Endothelial cell of hepatic sinusoid (primary cell): ENCODE measurements around the gene MCC.
"Not testable (repeated sequence)": the region's sequence is repeated elsewhere in the genome, so short reads cannot be mapped to it uniquely, and the experiment has no call there.

Experiments used
- in situ Hi-C: cut with HindIII; loops from 2 replicates; pipeline ENCODE4 v1.10.0; 2017; ENCODE audit warnings: low sequenced_read_pairs

Gene MCC

DNA sequence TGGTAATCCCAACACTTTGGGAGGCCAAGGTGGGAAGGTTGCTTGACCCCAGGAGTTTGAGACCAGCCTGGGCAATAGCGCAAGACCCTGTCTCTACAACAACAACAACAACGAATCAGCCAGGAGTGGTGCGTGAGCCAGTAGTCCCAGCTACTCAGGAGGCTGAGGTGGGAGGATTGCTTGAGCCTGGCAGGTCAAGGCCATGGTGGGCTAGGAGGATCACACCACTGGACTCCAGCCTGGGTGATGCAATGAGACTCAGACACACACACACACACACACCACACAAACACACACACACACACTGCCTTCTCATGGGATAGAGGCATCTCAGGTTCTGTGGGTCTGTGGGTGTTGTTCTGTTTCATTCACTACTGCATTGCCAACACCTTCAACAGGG, 396.6 kb downstream of the MCC start:
- in situ Hi-C loops, result no loop called here

- in situ Hi-C loops, result no loop called here
These were observed 397.7 kb downstream of the MCC start for GRCh38 chr5:113090336-113091106.

- in situ Hi-C loops, result no loop called here
These were observed 398.5 kb downstream of the MCC start for GRCh38 chr5:113089653-113090335.

DNA sequence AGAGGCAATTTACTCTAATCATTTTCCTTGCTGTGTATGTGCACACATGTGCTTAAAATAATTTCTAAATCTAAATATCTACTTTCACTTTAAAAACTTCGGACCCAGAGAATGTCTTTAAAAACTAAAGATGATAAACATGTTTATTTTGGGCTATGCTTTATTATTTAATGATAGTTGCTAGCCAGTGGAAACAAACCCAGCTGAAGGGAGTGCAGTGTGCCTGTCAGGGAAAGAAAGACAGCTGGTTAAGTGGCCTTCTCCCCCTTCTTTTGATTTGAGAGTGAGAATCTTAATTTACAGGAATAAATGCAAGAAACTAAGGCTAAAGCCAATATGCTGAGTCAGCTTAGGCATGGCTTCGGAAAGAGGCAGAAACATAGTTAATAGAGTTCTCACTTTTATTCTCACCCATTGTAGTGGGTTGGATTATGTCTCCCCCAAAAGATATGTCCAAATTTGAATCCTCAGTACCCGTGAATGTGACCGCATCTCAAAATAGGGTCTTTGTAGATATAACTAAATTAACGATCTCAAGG, 400.2 kb downstream of the MCC start:
- in situ Hi-C loops, result no loop called here

DNA sequence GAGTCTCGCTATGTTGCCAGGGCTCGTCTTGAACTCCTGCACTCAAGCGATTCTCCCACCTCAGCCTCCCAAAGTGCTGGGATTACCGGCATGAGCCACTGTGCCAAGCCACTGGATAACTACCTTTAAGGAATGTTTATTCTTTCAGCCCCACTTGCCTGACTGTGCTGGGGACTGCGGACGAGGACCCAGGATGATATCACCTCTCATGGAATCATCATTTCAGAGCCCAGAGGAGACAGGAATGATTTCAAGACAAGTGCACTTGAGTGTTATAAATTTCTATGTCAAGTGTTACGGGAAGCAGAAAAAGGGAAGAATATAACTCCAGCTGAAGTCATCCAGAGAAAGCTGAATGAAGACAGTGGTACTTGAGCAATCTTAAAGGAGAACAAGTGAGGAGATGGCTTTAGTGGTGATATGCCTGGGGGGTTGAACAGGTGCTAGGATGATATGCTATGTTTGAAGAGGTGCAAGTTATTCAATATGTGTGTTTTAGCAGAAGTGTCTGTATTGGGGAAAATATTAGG, 402.3 kb downstream of the MCC start:
- in situ Hi-C loops, result no loop called here

DNA sequence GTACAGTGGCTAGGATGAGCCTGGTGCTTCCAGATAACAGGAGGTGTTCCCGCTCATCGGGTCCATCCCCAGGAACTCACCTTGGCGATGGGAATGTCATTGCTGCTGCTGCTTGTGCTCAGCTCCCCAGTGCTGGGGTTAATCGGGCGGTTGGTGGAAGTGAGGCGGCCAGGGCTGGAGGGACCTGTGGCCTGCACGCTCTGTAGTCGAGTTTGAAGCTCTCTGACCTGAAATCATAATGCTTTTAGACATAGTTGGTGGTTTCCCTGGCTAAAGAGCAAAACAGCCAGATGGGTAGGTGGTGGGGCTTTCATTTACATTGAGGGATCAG, 403.2 kb downstream of the MCC start:
- in situ Hi-C loops, result no loop called here

GRCh38 chr5:113084402-113085083, 403.7 kb downstream of the MCC start:
- in situ Hi-C loops, result no loop called here

DNA sequence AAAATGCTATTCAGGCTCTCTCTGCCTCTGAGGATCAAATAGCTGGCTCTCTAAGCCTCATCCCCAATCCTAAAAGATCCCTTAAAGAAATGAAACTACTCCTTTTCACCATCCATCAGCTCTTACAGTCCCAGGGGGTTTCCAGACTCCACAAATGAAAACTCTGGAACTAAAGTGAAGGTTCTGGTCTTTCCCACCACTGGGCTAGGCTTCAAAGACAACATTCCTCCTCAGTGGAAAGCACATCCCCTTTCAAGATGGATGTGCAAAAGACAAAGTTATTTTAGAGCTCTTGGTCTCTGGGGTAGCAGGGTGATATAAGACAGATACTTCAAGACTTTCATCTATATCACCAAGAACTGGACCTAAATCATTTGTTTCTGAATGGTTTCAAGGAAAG, 404.8 kb downstream of the MCC start:
- in situ Hi-C loops, result no loop called here

GRCh38 chr5:113082547-113082905, 405.7 kb downstream of the MCC start:
- in situ Hi-C loops, result no loop called here

GRCh38 chr5:113081881-113082546, 406.2 kb downstream of the MCC start:
- in situ Hi-C loops, result no loop called here

DNA sequence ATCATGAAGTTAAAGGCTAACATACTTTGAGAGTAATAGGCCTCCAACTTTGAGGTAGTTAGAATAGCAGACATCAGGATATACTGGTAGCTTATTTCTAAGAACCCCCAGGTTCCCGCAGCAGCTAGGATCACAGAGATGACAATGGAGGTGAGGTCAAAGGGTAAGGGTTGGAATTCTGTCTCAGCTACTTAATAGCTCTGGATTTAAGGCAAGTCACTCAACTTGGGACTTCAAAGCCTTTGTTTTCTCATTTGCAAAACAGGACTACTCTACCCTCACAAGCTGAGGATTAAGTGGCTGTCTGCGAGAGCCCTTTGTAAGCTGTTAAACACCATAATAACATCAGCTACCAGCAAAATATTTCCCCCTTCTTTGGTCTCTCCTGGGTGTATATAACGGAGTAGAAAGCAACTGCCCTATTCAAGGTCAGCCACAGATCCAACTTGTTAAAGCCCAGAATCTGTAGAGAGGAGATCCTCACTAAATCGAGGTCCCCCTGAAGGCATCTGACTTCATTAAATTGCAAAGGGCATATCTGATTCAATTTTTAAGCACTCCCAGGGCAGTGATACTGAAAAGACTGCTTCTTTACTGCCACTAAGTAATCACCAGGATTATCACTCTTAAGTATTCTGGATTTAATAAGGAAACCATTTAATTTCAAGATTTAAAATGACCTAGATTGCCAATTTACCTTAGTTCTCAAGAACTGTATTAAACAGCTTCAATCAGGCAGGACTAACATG, 407.0 kb downstream of the MCC start:
- in situ Hi-C loops, result no loop called here

DNA sequence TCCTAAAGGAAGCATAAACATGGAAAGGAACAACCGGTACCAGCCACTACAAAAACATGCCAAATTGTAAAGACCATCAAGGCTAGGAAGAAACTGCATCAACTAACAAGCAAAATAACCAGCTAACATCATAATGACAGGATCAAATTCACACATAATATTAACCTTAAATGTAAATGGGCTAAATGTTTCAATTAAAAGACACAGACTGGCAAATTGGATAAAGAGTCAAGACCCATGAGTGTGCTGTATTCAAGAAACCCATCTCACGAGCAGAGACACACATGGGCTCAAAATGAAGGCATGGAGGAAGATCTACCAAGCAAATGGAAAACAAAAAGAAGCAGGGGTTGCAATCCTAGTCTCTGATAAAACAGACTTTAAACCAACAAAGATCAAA, 411.6 kb downstream of the MCC start:
- in situ Hi-C loops, result not testable (repeated sequence)

DNA sequence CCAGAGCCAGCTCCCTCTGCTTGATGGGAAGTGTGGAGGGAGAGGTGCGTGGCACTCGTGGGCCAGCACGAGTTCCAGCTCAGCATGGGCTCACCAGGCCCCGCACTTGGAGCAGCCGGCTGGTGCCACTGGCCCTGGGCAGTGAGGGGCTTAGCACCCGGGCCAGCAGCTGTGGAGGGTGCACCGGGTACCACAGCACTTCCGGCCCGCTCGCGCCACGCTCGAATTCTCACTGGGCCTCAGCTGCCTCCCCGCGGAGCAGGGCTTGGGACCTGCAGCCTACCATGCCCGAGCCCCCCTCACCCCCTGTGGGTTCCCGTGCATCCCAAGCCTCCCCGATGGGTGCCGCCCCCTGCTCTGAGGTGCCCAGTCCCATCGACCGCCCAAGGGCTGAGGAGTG, 413.2 kb downstream of the MCC start:
- in situ Hi-C loops, result no loop called here

DNA sequence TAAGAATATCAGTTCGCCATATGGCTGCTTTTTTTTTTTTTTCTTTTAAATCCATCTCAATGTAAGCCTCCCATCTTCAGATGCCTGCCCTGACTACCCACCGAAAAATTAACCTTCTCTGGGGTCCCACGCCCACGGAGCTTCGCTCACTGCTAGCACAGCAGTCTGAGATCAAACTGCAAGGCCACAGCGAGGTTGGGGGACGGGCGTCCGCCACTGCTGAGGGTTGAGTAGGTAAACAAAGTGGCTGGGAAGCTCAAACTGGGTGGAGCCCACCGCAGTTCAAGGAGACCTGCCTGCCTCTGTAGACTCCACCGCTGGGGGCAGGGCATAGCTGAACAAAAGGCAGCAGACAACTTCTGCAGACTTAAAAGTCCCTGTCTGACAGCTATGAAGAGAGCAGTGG, 414.6 kb downstream of the MCC start:
- in situ Hi-C loops, result not testable (repeated sequence)

- in situ Hi-C loops, result no loop called here
These were observed 416.9 kb downstream of the MCC start for GRCh38 chr5:113071401-113071800.

DNA sequence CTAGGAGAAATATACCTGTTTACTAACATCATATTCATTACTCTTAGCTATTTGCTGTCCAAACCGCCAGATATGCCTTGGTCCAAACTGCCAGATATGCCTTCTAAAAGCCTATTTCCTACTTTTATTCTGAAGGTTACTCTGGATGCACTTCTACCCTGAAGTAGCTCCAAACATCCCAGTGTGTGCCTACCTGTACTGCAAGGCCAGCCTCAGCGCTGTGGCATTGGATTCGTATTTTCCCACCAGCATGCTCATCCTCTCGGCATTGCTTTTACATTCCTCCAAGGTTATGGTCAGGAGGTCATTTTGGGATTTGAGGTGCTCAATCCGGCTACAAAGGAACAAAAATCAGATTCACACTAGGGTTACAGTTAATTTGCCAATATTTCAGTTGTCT, 417.4 kb downstream of the MCC start:
- in situ Hi-C loops, result no loop called here

GRCh38 chr5:113068559-113068958, 419.7 kb downstream of the MCC start:
- in situ Hi-C loops, result no loop called here

DNA sequence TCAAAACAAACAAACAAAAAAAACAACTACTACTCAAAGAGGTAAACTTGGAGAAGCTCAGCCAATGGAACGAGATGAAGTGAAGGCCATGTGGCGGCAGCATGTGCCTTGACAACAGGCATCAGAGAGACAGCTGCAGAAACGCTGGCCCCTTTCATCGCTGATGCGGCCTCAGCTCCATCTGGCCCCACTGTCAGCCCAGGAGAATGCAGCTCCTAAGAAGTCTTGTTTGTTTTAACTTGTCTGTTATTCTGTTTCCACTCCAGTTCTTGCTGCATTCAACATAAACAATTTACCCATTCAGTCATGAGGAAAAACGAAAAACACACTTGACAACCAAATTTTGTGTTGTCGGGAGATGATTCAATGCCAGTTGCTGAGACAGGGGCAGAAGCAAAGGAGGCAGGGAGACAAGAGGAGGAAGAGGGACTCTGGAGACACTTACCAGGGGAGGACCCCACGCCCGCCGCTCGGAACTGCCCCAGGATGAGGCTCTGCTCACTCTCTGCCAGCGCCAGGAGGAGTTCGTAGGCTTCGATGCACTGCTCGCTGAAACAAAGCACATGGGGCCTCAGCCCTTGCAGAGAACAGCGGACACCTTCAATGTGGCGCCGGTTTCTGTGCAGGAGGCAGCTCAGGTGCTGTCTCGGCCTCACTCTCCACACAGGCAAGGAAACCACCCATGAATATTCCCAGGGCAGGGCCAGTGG, 420.5 kb downstream of the MCC start:
- in situ Hi-C loops, result no loop called here

DNA sequence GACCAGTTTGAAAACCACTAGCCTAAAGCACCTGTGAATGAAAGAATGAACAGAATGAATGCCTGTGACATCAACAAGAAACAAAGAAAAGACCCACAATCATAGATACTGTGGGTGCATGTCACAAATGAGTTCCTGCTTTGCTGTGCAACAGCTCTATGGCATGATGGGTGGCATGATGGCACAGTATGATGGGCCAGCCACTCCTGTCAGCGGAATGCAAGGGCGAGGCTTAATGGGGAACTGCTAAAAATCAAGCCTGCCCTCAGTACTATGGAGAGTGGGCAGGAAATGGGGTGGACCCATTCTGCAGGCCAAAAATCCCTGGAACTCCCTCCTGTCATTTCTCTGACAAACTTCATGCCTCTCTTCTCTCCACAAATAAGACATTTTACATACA, 422.6 kb downstream of the MCC start:
- in situ Hi-C loops, result no loop called here

- in situ Hi-C loops, result no loop called here
These were observed 423.4 kb downstream of the MCC start for GRCh38 chr5:113064806-113065205.
